MCF 10A (cell line): ENCODE data around the gene COL26A1. TPM values are rescaled to one million over a fixed set of nuclear protein-coding genes. Genes with fewer than 3 reads are reported as not detected.

ENCODE experiments used
- BruUV-seq: library from RNA; stranded (reverse); fragments of 400-500 nt; replicated peaks from 2 replicates; lab custom pipeline; 2021; lab: Mats Ljungman, UMichigan
- CTCF ChIA-PET: fragments of 300-600 bp; sonication (Branson Sonifier 250); formaldehyde crosslinking; extraction: SDS; loops from one replicate; lab custom pipeline; 2021; ENCODE audit warnings: antibody characterized with exemption, inconsistent platforms; lab: Yijun Ruan, JAX
- POLR2A ChIA-PET: fragments of 300-600, 350-650 bp; sonication (Branson Sonifier 250); formaldehyde crosslinking; extraction: SDS; loops from one replicate; lab custom pipeline; 2020; ENCODE audit warnings: antibody characterized with exemption, inconsistent platforms; lab: Yijun Ruan, JAX
- DNase-seq: peaks from one replicate; pipeline ENCODE4 v3.0.0-alpha.2; 2018; ENCODE audit not compliant: unreplicated experiment
- H3K27ac Mint-ChIP-seq: one replicate; pipeline ENCODE4 v1.8.0; 2022; ENCODE audit warnings: mild to moderate bottlenecking, low read depth, mixed read lengths; ENCODE audit not compliant: unreplicated experiment
- H3K27me3 Mint-ChIP-seq: one replicate; pipeline ENCODE4 v1.8.0; 2022; ENCODE audit warnings: mixed read lengths; ENCODE audit not compliant: insufficient read depth, unreplicated experiment
- H3K36me3 Mint-ChIP-seq: one replicate; pipeline ENCODE4 v1.8.0; 2022; ENCODE audit warnings: mild to moderate bottlenecking, moderate library complexity, mixed read lengths; ENCODE audit not compliant: insufficient read depth, unreplicated experiment
- H3K4me1 Mint-ChIP-seq: one replicate; pipeline ENCODE4 v1.8.0; 2022; ENCODE audit warnings: mixed read lengths; ENCODE audit not compliant: insufficient read depth, unreplicated experiment
- H3K4me3 Mint-ChIP-seq: one replicate; pipeline ENCODE4 v1.8.0; 2022; ENCODE audit warnings: mild to moderate bottlenecking, moderate library complexity, mixed read lengths; ENCODE audit not compliant: unreplicated experiment
- H3K9me3 Mint-ChIP-seq: one replicate; pipeline ENCODE4 v1.8.0; 2022; ENCODE audit warnings: mixed read lengths; ENCODE audit not compliant: unreplicated experiment
- CTCF ChIP-seq: fragments of 200-600 bp; IDR thresholded peaks from one replicate; pipeline ENCODE4 v1.8.0; 2022; ENCODE audit warnings: antibody characterized with exemption, mild to moderate bottlenecking; ENCODE audit not compliant: unreplicated experiment
- intact Hi-C: fragments of 100-400 bp; cut with micrococcal nuclease; formaldehyde crosslinking; loops from 2 replicates; pipeline ENCODE4 v1.14.1; 2022
- total RNA-seq: library from RNA; stranded (reverse); gene quantifications from 2 replicates; pipeline ENCODE4 v1.2.3, GENCODE V29; 2022

Gene COL26A1
- total RNA-seq, 1 experiment from 2014 or later: not detected

GRCh38 chr7:101553018-101553770 is 190.5 kb downstream of the COL26A1 start:
- intact Hi-C loops: no loop called here
- ChIA-PET CTCF (interaction anchor here (1.5 kb wide), 1 partner anchor 11 kb away, joined by 4 read pairs; no protein-coding TSS in a partner anchor), POLR2A (interaction anchor here (0.7 to 1.1 kb wide), 2 partner anchors 9 to 39 kb away, joined by 3 to 5 read pairs; no protein-coding TSS in a partner anchor)
- H3K4me3 Mint-ChIP-seq: no peak overlapping the region
- DNase-seq: no peak
- peaks cover 44% of the 10 kb centered on the region for H3K27me3 Mint-ChIP-seq
- H3K9me3 Mint-ChIP-seq: no peaks in the 10 kb centered on the region
- H3K36me3 Mint-ChIP-seq: no peaks in the 10 kb centered on the region
- no TSS peak for BruUV-seq
- H3K4me1 Mint-ChIP-seq: no peaks in the 10 kb centered on the region
- no peak overlapping the region for H3K27ac Mint-ChIP-seq
- TF ChIP-seq CTCF: no peak

- H3K36me3 Mint-ChIP-seq: no peaks in the 10 kb centered on the region
- DNase-seq: no peak
- intact Hi-C loops: no loop called here
- ChIA-PET POLR2A (interaction anchor here (0.7 kb wide), 1 partner anchor 38 kb away, joined by 5 read pairs; no protein-coding TSS in a partner anchor), CTCF (interaction anchor here (1.5 to 1.8 kb wide), 2 partner anchors 10 to 11 kb away, joined by 4 to 6 read pairs; no protein-coding TSS in a partner anchor)
- no peak overlapping the region for H3K4me3 Mint-ChIP-seq
- H3K27me3 Mint-ChIP-seq: peaks cover 44% of the 10 kb centered on the region
- no peak overlapping the region for H3K27ac Mint-ChIP-seq
- no peaks in the 10 kb centered on the region for H3K9me3 Mint-ChIP-seq
- BruUV-seq: no TSS peak
- no peak for TF ChIP-seq CTCF
- H3K4me1 Mint-ChIP-seq: no peaks in the 10 kb centered on the region
Measured at GRCh38 chr7:101553771-101554445, 191.2 kb downstream of the COL26A1 start.

- intact Hi-C loops: no loop called here
- Mint-ChIP-seq H3K36me3 (no peaks in the 10 kb centered on the region), H3K27ac (no peak overlapping the region), H3K4me3 (no peak overlapping the region), H3K27me3 (peaks cover 44% of the 10 kb centered on the region), H3K4me1 (no peaks in the 10 kb centered on the region), H3K9me3 (no peaks in the 10 kb centered on the region)
- no peak for TF ChIP-seq CTCF
- ChIA-PET POLR2A (interaction anchor here (0.7 kb wide), 1 partner anchor 58 kb away, joined by 3 read pairs; no protein-coding TSS in a partner anchor), CTCF (interaction anchor here (0.7 to 1.8 kb wide), 4 partner anchors 10 to 48 kb away, joined by 3 to 6 read pairs (median 4); no protein-coding TSS in a partner anchor)
- DNase-seq: no peak
- no TSS peak for BruUV-seq
Measured at GRCh38 chr7:101554584-101555268, 192.1 kb downstream of the COL26A1 start.
